Karpas-422 (cell line): ENCODE measurements around the gene THBS3. TPM values are rescaled to one million over a fixed set of nuclear protein-coding genes. Genes with fewer than 3 reads are reported as not detected.

Source experiments
- DNase-seq: peaks from one replicate; pipeline ENCODE4 v3.0.0-alpha.2; 2015
- H2AFZ ChIP-seq: fragments of 200-600 bp; sonication (generic); 2 replicates; pipeline ENCODE4 v1.6.1; 2014; ENCODE audit warnings: antibody characterized with exemption, low read length, mixed read lengths
- H3K27ac ChIP-seq: fragments of 200-600 bp; sonication (generic); 2 replicates; pipeline ENCODE4 v1.5.1; 2014; ENCODE audit warnings: mild to moderate bottlenecking, low read length, moderate library complexity
- H3K27me3 ChIP-seq: fragments of 200-600 bp; sonication (generic); 2 replicates; pipeline ENCODE4 v1.6.1; 2014; ENCODE audit warnings: low read length, mixed read lengths
- H3K36me3 ChIP-seq: fragments of 200-600 bp; sonication (generic); 2 replicates; pipeline ENCODE4 v1.6.1; 2014; ENCODE audit warnings: low read length, mixed read lengths; ENCODE audit not compliant: insufficient read depth
- H3K4me1 ChIP-seq: fragments of 200-600 bp; sonication (generic); 2 replicates; pipeline ENCODE4 v1.6.1; 2014; ENCODE audit warnings: mild to moderate bottlenecking, low read length, mixed read lengths
- H3K4me2 ChIP-seq: fragments of 200-600 bp; sonication (generic); 2 replicates; pipeline ENCODE4 v1.6.1; 2014; ENCODE audit warnings: low read length, low read depth, mild to moderate bottlenecking; ENCODE audit not compliant: poor library complexity, severe bottlenecking
- H3K4me3 ChIP-seq: fragments of 200-600 bp; sonication (generic); 2 replicates; pipeline ENCODE4 v1.5.1; 2014; ENCODE audit warnings: mild to moderate bottlenecking, antibody characterized with exemption, low read length, mixed read lengths
- H3K79me2 ChIP-seq: fragments of 200-600 bp; sonication (generic); 2 replicates; pipeline ENCODE4 v1.6.1; 2014; ENCODE audit warnings: mild to moderate bottlenecking, low read length, mixed read lengths
- H3K9ac ChIP-seq: fragments of 200-600 bp; sonication (generic); 2 replicates; pipeline ENCODE4 v1.6.0; 2014; ENCODE audit warnings: low read length
- H3K9me2 ChIP-seq: fragments of 200-600 bp; sonication (generic), shearing (Covaris generic); replicated peaks from 2 replicates; pipeline ENCODE4 v1.6.0; 2014; ENCODE audit warnings: mild to moderate bottlenecking, low read length, moderate library complexity; ENCODE audit not compliant: insufficient read depth
- H3K9me3 ChIP-seq: fragments of 300-700, 200-600 bp; sonication (generic); 2 replicates; pipeline ENCODE4 v1.6.1; 2014; ENCODE audit warnings: low read length, mixed read lengths
- H4K20me1 ChIP-seq: fragments of 200-600 bp; sonication (generic); 2 replicates; pipeline ENCODE4 v1.6.1; 2014; ENCODE audit warnings: mild to moderate bottlenecking, antibody characterized with exemption, low read length, low read depth; ENCODE audit not compliant: insufficient read depth
- total RNA-seq: library from RNA; depleted of rRNA; stranded (reverse); fragments of >200 nt; shearing (Covaris generic); gene quantifications from 2 replicates; pipeline ENCODE4 v1.2.3, GENCODE V29; 2014; ENCODE audit warnings: low replicate concordance

THBS3 gene
- total RNA-seq, 1 experiment from 2014 or later: 11.9 TPM

GRCh38 chr1:155184351-155184811 is 23.3 kb downstream of the THBS3 start:
- Histone ChIP-seq H3K27ac (peak overlapping the region; percentile 82), H3K36me3 (peaks cover 11% of the 10 kb centered on the region), H3K9ac (peak overlapping the region; percentile 59), H3K9me2 (no peaks in the 10 kb centered on the region), H3K27me3 (no peaks in the 10 kb centered on the region), H4K20me1 (no peaks in the 10 kb centered on the region), H3K9me3 (no peaks in the 10 kb centered on the region), H3K4me3 (peak overlapping the region; percentile 51), H3K4me1 (peaks cover 37% of the 10 kb centered on the region), H3K79me2 (no peaks in the 10 kb centered on the region), H3K4me2 (peak overlapping the region; percentile 72), H2AFZ (no peak overlapping the region)
- no peak for DNase-seq

- Histone ChIP-seq H3K36me3 (peaks cover 11% of the 10 kb centered on the region), H3K4me1 (peaks cover 37% of the 10 kb centered on the region), H2AFZ (no peak overlapping the region), H3K9me3 (no peaks in the 10 kb centered on the region), H3K27ac (peak overlapping the region; percentile 82), H3K4me2 (peak overlapping the region; percentile 72), H4K20me1 (no peaks in the 10 kb centered on the region), H3K9ac (peak overlapping the region; percentile 59), H3K9me2 (no peaks in the 10 kb centered on the region), H3K79me2 (no peaks in the 10 kb centered on the region), H3K27me3 (no peaks in the 10 kb centered on the region), H3K4me3 (no peak overlapping the region)
- DNase-seq: no peak
Observed at GRCh38 chr1:155183775-155184221, 23.9 kb downstream of the THBS3 start.

GRCh38 chr1:155182052-155182550 is 25.6 kb downstream of the THBS3 start:
- H3K4me3 ChIP-seq: no peak overlapping the region
- no peak for DNase-seq
- no peak overlapping the region for H3K27ac ChIP-seq
- H3K9ac ChIP-seq: no peak overlapping the region
- H3K4me1 ChIP-seq: peaks cover 38% of the 10 kb centered on the region
- no peaks in the 10 kb centered on the region for H3K79me2 ChIP-seq
- no peak overlapping the region for H3K4me2 ChIP-seq
- H3K27me3 ChIP-seq: no peaks in the 10 kb centered on the region
- H4K20me1 ChIP-seq: no peaks in the 10 kb centered on the region
- H3K9me2 ChIP-seq: no peaks in the 10 kb centered on the region
- no peak overlapping the region for H2AFZ ChIP-seq
- H3K9me3 ChIP-seq: no peaks in the 10 kb centered on the region
- H3K36me3 ChIP-seq: peaks cover 18% of the 10 kb centered on the region

GRCh38 chr1:155181371-155182051 is 26.2 kb downstream of the THBS3 start:
- no peaks in the 10 kb centered on the region for H4K20me1 ChIP-seq
- H3K27ac ChIP-seq: no peak overlapping the region
- no peak overlapping the region for H3K9ac ChIP-seq
- no peak overlapping the region for H2AFZ ChIP-seq
- no peaks in the 10 kb centered on the region for H3K79me2 ChIP-seq
- DNase-seq: no peak
- H3K4me3 ChIP-seq: no peak overlapping the region
- H3K4me2 ChIP-seq: no peak overlapping the region
- H3K36me3 ChIP-seq: peaks cover 21% of the 10 kb centered on the region
- H3K9me3 ChIP-seq: no peaks in the 10 kb centered on the region
- no peaks in the 10 kb centered on the region for H3K27me3 ChIP-seq
- H3K9me2 ChIP-seq: no peaks in the 10 kb centered on the region
- peaks cover 41% of the 10 kb centered on the region for H3K4me1 ChIP-seq

GRCh38 chr1:155179112-155180031 is 28.3 kb downstream of the THBS3 start:
- H3K27me3 ChIP-seq: no peaks in the 10 kb centered on the region
- no peak overlapping the region for H3K4me3 ChIP-seq
- no peak overlapping the region for H3K4me2 ChIP-seq
- no peaks in the 10 kb centered on the region for H3K9me2 ChIP-seq
- H3K9me3 ChIP-seq: no peaks in the 10 kb centered on the region
- H3K9ac ChIP-seq: no peak overlapping the region
- H3K27ac ChIP-seq: no peak overlapping the region
- H4K20me1 ChIP-seq: no peaks in the 10 kb centered on the region
- peak; percentile 39 for DNase-seq
- H3K79me2 ChIP-seq: no peaks in the 10 kb centered on the region
- H2AFZ ChIP-seq: no peak overlapping the region
- peaks cover 41% of the 10 kb centered on the region for H3K4me1 ChIP-seq
- peaks cover 21% of the 10 kb centered on the region for H3K36me3 ChIP-seq

GRCh38 chr1:155178441-155179111 is 29.1 kb downstream of the THBS3 start:
- Histone ChIP-seq H3K9me3 (no peaks in the 10 kb centered on the region), H3K27me3 (no peaks in the 10 kb centered on the region), H3K9me2 (no peaks in the 10 kb centered on the region), H2AFZ (no peak overlapping the region), H3K79me2 (peaks cover 6% of the 10 kb centered on the region; the same call in 1 of the 2 replicates), H3K27ac (no peak overlapping the region), H3K9ac (no peak overlapping the region), H3K4me3 (no peak overlapping the region), H3K4me1 (peaks cover 38% of the 10 kb centered on the region), H3K4me2 (no peak overlapping the region), H4K20me1 (no peaks in the 10 kb centered on the region), H3K36me3 (peaks cover 21% of the 10 kb centered on the region)
- peak; percentile 14 for DNase-seq

- Histone ChIP-seq H3K27me3 (no peaks in the 10 kb centered on the region), H3K36me3 (peaks cover 21% of the 10 kb centered on the region), H3K4me2 (no peak overlapping the region), H3K9ac (no peak overlapping the region), H3K9me3 (no peaks in the 10 kb centered on the region), H3K9me2 (no peaks in the 10 kb centered on the region), H3K79me2 (peaks cover 7% of the 10 kb centered on the region), H4K20me1 (no peaks in the 10 kb centered on the region), H3K4me1 (peaks cover 36% of the 10 kb centered on the region), H2AFZ (no peak overlapping the region), H3K4me3 (no peak overlapping the region), H3K27ac (no peak overlapping the region)
- no peak for DNase-seq
Observed at GRCh38 chr1:155177918-155178281, 29.8 kb downstream of the THBS3 start.
